Muscle layer of duodenum (tissue), 2 donors: Measurements from ENCODE around the gene DPYSL4.
"Not testable (repeated sequence)": the region's sequence is repeated elsewhere in the genome, so short reads cannot be mapped to it uniquely, and the experiment has no call there.

Experiments used
- H3K27ac ChIP-seq: one replicate; pipeline ENCODE4 v1.7.0; 2013; ENCODE audit warnings: mild to moderate bottlenecking, low read length
- H3K27me3 ChIP-seq: one replicate; pipeline ENCODE4 v1.7.0; 2013; ENCODE audit warnings: low read depth, mild to moderate bottlenecking, control low read depth, low read length
- H3K36me3 ChIP-seq, 2 donors: one replicate each; pipeline ENCODE4 v1.7.0; 2013; ENCODE audit warnings: low read length in 2 of 2, control low read depth in 1 of 2, mild to moderate bottlenecking in 1 of 2; ENCODE audit not compliant: insufficient read depth in 2 of 2, control insufficient read depth in 1 of 2
- H3K4me1 ChIP-seq, 2 donors: one replicate each; pipeline ENCODE4 v1.7.0; 2013; ENCODE audit warnings: low read length in 2 of 2, mild to moderate bottlenecking in 2 of 2, control low read depth in 1 of 2, moderate library complexity in 1 of 2; ENCODE audit not compliant: insufficient read depth in 2 of 2, control insufficient read depth in 1 of 2
- H3K4me3 ChIP-seq, 2 donors: one replicate each; pipeline ENCODE4 v1.7.0; 2013; ENCODE audit warnings: low read length in 2 of 2, low read depth in 1 of 2, mild to moderate bottlenecking in 1 of 2
- H3K9me3 ChIP-seq, 2 donors: one replicate each; pipeline ENCODE4 v1.7.0; 2013; ENCODE audit warnings: low read length in 2 of 2, control low read depth in 1 of 2, mild to moderate bottlenecking in 1 of 2; ENCODE audit not compliant: control insufficient read depth in 1 of 2
- donor health status: healthy.

DPYSL4 gene

GRCh38 chr10:132208462-132209050 lies 21.8 kb downstream of the DPYSL4 start:
- H3K27ac ChIP-seq = no peak overlapping the region

GRCh38 chr10:132209130-132209529 lies 22.4 kb downstream of the DPYSL4 start:
- Histone ChIP-seq H3K9me3 (peaks cover 0 to 10% of the 10 kb centered on the region in 2 donors), H3K4me3 (no peak overlapping the region), H3K27ac (no peak overlapping the region), H3K36me3 (peaks cover 0 to 12% of the 10 kb centered on the region in 2 donors), H3K4me1 (no peaks in the 10 kb centered on the region), H3K27me3 (no peaks in the 10 kb centered on the region)

More at GRCh38 chr10:132208462-132209050, 21.8 kb downstream of the DPYSL4 start:
- no peaks in the 10 kb centered on the region for H3K4me1 ChIP-seq
- H3K9me3 ChIP-seq = peaks cover 0 to 7% of the 10 kb centered on the region in 2 donors
- no peaks in the 10 kb centered on the region for H3K27me3 ChIP-seq
- no peak overlapping the region for H3K4me3 ChIP-seq
- peaks cover 0 to 10% of the 10 kb centered on the region in 2 donors for H3K36me3 ChIP-seq

GRCh38 chr10:132209978-132210530 lies 23.3 kb downstream of the DPYSL4 start:
- peaks cover 0 to 12% of the 10 kb centered on the region in 2 donors for H3K36me3 ChIP-seq
- no peaks in the 10 kb centered on the region for H3K4me1 ChIP-seq
- no peak overlapping the region for H3K4me3 ChIP-seq
- no peaks in the 10 kb centered on the region for H3K27me3 ChIP-seq
- H3K27ac ChIP-seq = no peak overlapping the region
- H3K9me3 ChIP-seq = peaks cover 0 to 10% of the 10 kb centered on the region in 2 donors

DNA sequence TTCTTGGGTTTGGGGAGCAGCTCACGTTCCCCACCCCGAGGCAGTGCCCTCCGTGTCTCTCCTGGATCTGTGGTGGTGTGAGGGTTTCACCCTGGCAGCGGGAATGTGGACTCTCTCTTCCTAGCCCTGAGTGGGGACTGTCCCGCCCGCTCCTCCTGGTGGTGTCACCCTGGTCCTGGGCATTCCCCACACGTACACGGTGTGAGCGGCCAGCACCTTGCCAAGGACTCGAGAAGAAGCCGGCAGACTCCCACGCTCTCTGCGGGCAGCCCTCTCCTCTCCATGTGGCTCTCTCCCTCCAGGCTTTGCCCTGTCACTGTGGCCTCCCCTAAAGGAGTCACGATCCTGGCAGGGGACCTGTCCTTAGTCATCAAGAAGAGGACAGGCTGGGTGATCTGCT lies 24.0 kb downstream of the DPYSL4 start:
- no peak overlapping the region for H3K27ac ChIP-seq
- peaks cover 0 to 12% of the 10 kb centered on the region in 2 donors for H3K36me3 ChIP-seq
- H3K4me3 ChIP-seq = no peak overlapping the region
- no peaks in the 10 kb centered on the region for H3K27me3 ChIP-seq
- H3K9me3 ChIP-seq = peaks cover 0 to 10% of the 10 kb centered on the region in 2 donors
- H3K4me1 ChIP-seq = no peaks in the 10 kb centered on the region

DNA sequence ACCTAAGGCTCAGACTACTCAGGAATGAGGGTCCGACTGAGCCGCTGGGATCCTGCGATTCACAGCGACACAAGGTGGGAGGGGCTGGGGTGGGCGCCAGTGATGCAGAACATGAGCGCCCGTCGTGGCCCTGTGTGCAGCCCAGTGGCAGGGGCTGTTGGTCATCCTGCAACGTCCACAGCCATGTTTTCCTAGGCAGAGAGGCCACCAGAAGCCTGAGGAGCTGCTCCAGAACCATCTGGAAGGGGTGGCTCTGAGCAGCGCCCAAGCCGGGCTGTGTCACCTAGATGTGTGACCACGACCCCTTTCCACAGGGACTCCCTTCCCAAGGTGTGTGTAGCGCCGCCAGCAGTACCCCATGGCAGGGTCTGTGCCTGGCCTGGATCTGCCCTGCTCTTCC lies 24.5 kb downstream of the DPYSL4 start:
- Histone ChIP-seq H3K4me1 (no peaks in the 10 kb centered on the region), H3K27ac (no peak overlapping the region), H3K27me3 (no peaks in the 10 kb centered on the region), H3K4me3 (no peak overlapping the region), H3K9me3 (peaks cover 0 to 10% of the 10 kb centered on the region in 2 donors), H3K36me3 (peaks cover 0 to 12% of the 10 kb centered on the region in 2 donors)

- Histone ChIP-seq H3K9me3 (peaks cover 0 to 10% of the 10 kb centered on the region in 2 donors), H3K36me3 (peaks cover 0 to 12% of the 10 kb centered on the region in 2 donors), H3K4me1 (no peaks in the 10 kb centered on the region), H3K4me3 (no peak overlapping the region), H3K27ac (no peak overlapping the region), H3K27me3 (no peaks in the 10 kb centered on the region)
These were observed 26.1 kb downstream of the DPYSL4 start for GRCh38 chr10:132212816-132213215.

DNA sequence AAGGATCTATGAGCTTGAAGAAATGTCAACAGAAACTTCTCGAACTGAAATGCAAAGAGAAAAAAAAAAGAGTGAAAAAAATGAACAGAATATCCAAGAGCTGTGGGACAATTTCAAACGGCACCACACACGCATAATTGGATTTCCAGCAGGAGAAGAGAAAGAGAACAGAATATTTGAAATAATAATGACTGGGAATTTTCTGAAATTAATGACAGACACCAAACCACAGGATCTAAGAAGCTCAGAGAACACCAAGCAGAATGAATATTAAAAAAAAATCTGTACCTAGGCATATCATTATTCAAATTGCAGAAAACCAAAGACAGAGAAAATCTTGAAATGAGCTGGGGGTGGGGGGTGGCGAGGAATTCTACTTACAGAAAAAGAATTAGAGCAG lies 27.2 kb downstream of the DPYSL4 start:
- Histone ChIP-seq H3K4me1 (no peaks in the 10 kb centered on the region), H3K9me3 (peaks cover 0 to 10% of the 10 kb centered on the region in 2 donors), H3K27me3 (no peaks in the 10 kb centered on the region), H3K4me3 (no peak overlapping the region), H3K36me3 (peaks cover 0 to 15% of the 10 kb centered on the region in 2 donors), H3K27ac (no peak overlapping the region)

DNA sequence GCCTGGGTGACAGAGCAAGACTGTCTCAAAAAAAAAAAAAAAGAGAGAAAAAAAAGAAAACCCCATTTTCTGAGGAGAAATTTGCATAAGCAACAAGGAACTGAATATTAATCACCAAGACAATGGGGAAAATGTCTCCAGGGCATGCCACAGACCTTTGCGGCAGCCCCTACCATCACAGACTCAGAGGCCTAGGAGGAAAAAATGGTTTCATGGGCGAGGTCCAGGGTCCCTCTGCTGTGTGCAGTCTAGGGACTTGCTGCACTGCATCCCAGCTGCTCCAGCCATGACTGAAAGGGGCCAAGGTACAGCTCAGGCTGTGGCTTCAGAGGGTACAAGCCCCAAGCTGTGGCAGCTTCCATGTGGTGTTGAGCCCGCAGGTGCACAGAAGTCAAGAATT lies 29.7 kb downstream of the DPYSL4 start:
- H3K36me3 ChIP-seq = peaks cover 0 to 15% of the 10 kb centered on the region in 2 donors
- H3K4me1 ChIP-seq = not testable (repeated sequence)
- peaks cover 0 to 10% of the 10 kb centered on the region in 2 donors for H3K9me3 ChIP-seq

DNA sequence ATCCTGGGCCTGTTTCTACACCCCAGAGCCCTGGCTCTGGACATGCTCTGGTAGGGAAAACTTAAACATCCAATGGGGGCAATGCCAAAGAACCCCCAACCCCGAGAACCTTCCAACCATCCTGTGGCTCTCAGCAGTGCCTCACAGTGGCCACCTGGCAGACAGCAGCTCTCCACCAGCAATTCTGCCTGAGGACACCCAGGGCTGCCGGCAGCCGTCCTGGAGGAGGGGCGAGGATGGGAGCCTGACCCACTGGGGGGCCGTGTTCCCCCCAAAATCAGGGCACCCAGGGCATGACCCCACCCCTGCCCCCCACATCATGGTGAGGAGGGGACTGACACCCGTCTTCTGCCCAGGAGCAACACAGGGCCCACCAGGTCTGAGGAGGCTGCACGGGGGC lies 32.7 kb downstream of the DPYSL4 start:
- no peak overlapping the region for H3K4me3 ChIP-seq
- no peak overlapping the region for H3K27ac ChIP-seq
- no peaks in the 10 kb centered on the region for H3K9me3 ChIP-seq
- no peaks in the 10 kb centered on the region for H3K27me3 ChIP-seq
- peaks cover 0 to 3% of the 10 kb centered on the region in 2 donors for H3K36me3 ChIP-seq
- peaks cover 0 to 4% of the 10 kb centered on the region in 2 donors for H3K4me1 ChIP-seq

More for the DNA sequence above, 29.7 kb downstream of the DPYSL4 start:
- not testable (repeated sequence) for H3K4me3 ChIP-seq, H3K27ac ChIP-seq, H3K27me3 ChIP-seq

DNA sequence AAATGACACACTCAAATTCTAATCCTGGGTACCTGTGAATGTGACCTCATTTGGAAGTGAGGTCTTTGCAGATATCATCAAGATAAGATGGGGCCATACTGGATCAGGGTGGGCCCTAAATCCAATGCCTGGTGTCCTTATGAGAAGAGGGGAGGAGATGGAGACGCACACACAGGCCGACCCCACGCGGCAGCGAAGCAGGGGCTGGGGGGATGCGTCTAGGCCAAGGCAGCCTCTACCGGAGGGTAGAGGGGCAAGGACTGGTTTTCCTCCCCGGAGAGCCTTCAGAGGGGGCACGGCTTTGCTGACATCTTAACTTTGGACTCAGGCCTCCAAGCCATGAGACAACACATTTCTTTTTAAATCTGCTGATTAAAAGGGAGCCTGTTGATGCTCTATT lies 33.3 kb downstream of the DPYSL4 start:
- Histone ChIP-seq H3K4me3 (no peak overlapping the region), H3K27ac (no peak overlapping the region), H3K9me3 (no peaks in the 10 kb centered on the region), H3K36me3 (peaks cover 0 to 3% of the 10 kb centered on the region in 2 donors), H3K27me3 (no peaks in the 10 kb centered on the region), H3K4me1 (peaks cover 0 to 4% of the 10 kb centered on the region in 2 donors)

- H3K4me1 ChIP-seq, H3K4me3 ChIP-seq, H3K36me3 ChIP-seq, H3K27me3 ChIP-seq, H3K27ac ChIP-seq, H3K9me3 ChIP-seq: not testable (repeated sequence)
These were observed 34.2 kb downstream of the DPYSL4 start for GRCh38 chr10:132220996-132221395.

DNA sequence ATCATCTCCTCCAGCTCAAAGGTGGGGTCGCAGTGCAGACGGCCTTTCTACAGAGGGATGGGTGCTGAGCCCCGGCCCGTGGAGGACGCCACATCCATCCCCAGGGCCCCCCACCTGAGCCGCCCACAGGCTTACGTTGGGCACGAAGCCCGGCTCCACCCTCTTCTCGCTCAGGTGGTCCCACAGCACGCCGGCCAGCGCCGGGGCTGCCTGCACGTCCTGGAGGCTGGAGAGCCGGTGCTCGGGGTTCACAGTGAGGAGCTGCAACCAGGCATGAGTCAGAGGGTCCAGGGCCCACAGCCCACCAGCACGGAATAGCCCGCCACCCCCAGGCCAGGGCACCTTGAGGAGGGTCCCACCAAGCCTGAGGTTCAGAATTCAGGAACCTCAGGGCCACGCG lies 36.0 kb downstream of the DPYSL4 start:
- Histone ChIP-seq H3K4me1 (peaks cover 0 to 4% of the 10 kb centered on the region in 2 donors), H3K36me3 (peaks cover 0 to 3% of the 10 kb centered on the region in 2 donors), H3K27me3 (no peaks in the 10 kb centered on the region), H3K4me3 (no peak overlapping the region), H3K27ac (no peak overlapping the region), H3K9me3 (no peaks in the 10 kb centered on the region)
